Stimulated activated naive CD4-positive, alpha-beta T cell (primary cell): ENCODE measurements around the gene INPP5B.
"Not testable (repeated sequence)": the region's sequence is repeated elsewhere in the genome, so short reads cannot be mapped to it uniquely, and the experiment has no call there.

ENCODE experiments used
- DNase-seq, 6 experiments: peaks; one replicate each; lab custom pipeline; 2025; lab: John Stamatoyannopoulos, UW

INPP5B gene

GRCh38 chr1:37948166-37948565 lies 1.3 kb upstream of the INPP5B start:
- DNase-seq, result no peak

- DNase-seq, result no peak
Measured at GRCh38 chr1:37947364-37947763, 511 bp upstream of the INPP5B start.

GRCh38 chr1:37945743-37946702 lies 830 bp downstream of the INPP5B start:
- no peak for DNase-seq

- no peak for DNase-seq
Measured at GRCh38 chr1:37945251-37945650, 1.6 kb downstream of the INPP5B start.

- no peak for DNase-seq
Measured at GRCh38 chr1:37944816-37945215, 2.0 kb downstream of the INPP5B start.

GRCh38 chr1:37944086-37944763 lies 2.6 kb downstream of the INPP5B start:
- no peak for DNase-seq

- DNase-seq, result no peak
Measured at GRCh38 chr1:37940299-37940947, 6.4 kb downstream of the INPP5B start.

- not testable (repeated sequence) for DNase-seq
Measured at GRCh38 chr1:37936760-37937159, 10.1 kb downstream of the INPP5B start.

- no peak for DNase-seq
Measured at GRCh38 chr1:37932759-37933158, 14.1 kb downstream of the INPP5B start.

- peak; percentile 92 to 97 (median 94) for DNase-seq
Measured at GRCh38 chr1:37931361-37932158, 15.3 kb downstream of the INPP5B start.

GRCh38 chr1:37931102-37931360 lies 15.8 kb downstream of the INPP5B start:
- DNase-seq, result peak in 1 of 6 experiments; percentile 34

GRCh38 chr1:37930246-37931101 lies 16.4 kb downstream of the INPP5B start:
- peak in 4 of 6 experiments; percentile 6 to 16 (median 10) for DNase-seq

- DNase-seq, result no peak
Measured at GRCh38 chr1:37926038-37926924, 20.6 kb downstream of the INPP5B start.

GRCh38 chr1:37925316-37925715 lies 21.5 kb downstream of the INPP5B start:
- no peak for DNase-seq

GRCh38 chr1:37923551-37923889 lies 23.3 kb downstream of the INPP5B start:
- DNase-seq, result no peak

- no peak for DNase-seq
Measured at GRCh38 chr1:37922767-37923550, 23.9 kb downstream of the INPP5B start.

GRCh38 chr1:37919277-37919676 lies 27.6 kb downstream of the INPP5B start:
- no peak for DNase-seq

GRCh38 chr1:37915476-37916093 lies 31.3 kb downstream of the INPP5B start:
- DNase-seq, result no peak
